ENCODE measurements around the gene RAB33A. TPM values are rescaled to one million over a fixed set of nuclear protein-coding genes. Genes with fewer than 3 reads are reported as not detected.

Gene RAB33A
- total and polyA plus RNA-seq, 9 of the 15 experiments (the other 6 are each of a cell fraction or from before 2014, with no cell fraction given) = 0.04 to 0.20 (median 0.06) TPM; not detected in 4

DNA sequence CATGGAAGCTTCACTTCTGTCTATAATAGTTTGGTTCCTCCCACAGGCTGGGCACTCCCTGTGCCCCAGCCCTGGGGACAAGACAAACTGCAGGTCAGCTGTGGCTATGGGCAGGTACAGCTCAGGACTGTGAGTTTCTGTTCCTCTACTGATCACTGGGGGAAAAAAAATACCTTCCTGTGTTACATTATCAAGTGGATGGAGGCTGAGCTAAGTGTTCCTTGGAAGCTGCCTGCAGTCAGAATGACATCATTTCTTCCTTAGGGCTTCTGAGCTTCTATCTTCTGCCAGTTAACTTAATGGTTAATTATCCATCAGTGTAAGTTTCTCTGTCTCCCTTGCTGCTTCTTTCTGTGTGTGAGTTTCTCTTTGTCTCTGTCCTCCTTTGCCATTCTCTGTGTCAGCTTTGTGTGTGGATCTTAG lies 4.6 kb downstream of the RAB33A start (continued):
- TF ChIP-seq ZNF224 (CRISPR knock-in tag; IDR thresholded peaks at IDR 0.05) = no peak
- TF ChIP-seq, protein P1, sequence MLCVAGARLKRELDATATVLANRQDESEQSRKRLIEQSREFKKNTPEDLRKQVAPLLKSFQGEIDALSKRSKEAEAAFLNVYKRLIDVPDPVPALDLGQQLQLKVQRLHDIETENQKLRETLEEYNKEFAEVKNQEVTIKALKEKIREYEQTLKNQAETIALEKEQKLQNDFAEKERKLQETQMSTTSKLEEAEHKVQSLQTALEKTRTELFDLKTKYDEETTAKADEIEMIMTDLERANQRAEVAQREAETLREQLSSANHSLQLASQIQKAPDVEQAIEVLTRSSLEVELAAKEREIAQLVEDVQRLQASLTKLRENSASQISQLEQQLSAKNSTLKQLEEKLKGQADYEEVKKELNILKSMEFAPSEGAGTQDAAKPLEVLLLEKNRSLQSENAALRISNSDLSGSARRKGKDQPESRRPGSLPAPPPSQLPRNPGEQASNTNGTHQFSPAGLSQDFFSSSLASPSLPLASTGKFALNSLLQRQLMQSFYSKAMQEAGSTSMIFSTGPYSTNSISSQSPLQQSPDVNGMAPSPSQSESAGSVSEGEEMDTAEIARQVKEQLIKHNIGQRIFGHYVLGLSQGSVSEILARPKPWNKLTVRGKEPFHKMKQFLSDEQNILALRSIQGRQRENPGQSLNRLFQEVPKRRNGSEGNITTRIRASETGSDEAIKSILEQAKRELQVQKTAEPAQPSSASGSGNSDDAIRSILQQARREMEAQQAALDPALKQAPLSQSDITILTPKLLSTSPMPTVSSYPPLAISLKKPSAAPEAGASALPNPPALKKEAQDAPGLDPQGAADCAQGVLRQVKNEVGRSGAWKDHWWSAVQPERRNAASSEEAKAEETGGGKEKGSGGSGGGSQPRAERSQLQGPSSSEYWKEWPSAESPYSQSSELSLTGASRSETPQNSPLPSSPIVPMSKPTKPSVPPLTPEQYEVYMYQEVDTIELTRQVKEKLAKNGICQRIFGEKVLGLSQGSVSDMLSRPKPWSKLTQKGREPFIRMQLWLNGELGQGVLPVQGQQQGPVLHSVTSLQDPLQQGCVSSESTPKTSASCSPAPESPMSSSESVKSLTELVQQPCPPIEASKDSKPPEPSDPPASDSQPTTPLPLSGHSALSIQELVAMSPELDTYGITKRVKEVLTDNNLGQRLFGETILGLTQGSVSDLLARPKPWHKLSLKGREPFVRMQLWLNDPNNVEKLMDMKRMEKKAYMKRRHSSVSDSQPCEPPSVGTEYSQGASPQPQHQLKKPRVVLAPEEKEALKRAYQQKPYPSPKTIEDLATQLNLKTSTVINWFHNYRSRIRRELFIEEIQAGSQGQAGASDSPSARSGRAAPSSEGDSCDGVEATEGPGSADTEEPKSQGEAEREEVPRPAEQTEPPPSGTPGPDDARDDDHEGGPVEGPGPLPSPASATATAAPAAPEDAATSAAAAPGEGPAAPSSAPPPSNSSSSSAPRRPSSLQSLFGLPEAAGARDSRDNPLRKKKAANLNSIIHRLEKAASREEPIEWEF (CRISPR knock-in tag; IDR thresholded peaks at IDR 0.05) = no peak
- TF ChIP-seq ASH1L (IDR thresholded peaks at IDR 0.05; ENCODE audit: borderline replicate concordance, low read depth, partially characterized antibody) = no peak
- TF ChIP-seq LARP7 (IDR thresholded peaks at IDR 0.05) = no peak
- TF ChIP-seq E2F3 (CRISPR knock-in tag; IDR thresholded peaks at IDR 0.05) = no peak
- TF ChIP-seq BRF1 (IDR thresholded peaks at IDR 0.05; ENCODE audit: borderline replicate concordance, extremely low read depth, insufficient read length) = no peak
- no peak for TF ChIP-seq GATAD2B (IDR thresholded peaks at IDR 0.05; ENCODE audit: borderline replicate concordance)
- TF ChIP-seq SMAD2 (IDR thresholded peaks at IDR 0.05; ENCODE audit: low read depth, low read length) = no peak
- no peak for TF ChIP-seq DIDO1 (tag; IDR thresholded peaks at IDR 0.05; ENCODE audit: low read depth)
- TF ChIP-seq, protein P2, sequence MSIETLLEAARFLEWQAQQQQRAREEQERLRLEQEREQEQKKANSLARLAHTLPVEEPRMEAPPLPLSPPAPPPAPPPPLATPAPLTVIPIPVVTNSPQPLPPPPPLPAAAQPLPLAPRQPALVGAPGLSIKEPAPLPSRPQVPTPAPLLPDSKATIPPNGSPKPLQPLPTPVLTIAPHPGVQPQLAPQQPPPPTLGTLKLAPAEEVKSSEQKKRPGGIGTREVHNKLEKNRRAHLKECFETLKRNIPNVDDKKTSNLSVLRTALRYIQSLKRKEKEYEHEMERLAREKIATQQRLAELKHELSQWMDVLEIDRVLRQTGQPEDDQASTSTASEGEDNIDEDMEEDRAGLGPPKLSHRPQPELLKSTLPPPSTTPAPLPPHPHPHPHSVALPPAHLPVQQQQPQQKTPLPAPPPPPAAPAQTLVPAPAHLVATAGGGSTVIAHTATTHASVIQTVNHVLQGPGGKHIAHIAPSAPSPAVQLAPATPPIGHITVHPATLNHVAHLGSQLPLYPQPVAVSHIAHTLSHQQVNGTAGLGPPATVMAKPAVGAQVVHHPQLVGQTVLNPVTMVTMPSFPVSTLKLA (conservative IDR thresholded peaks at IDR 0.05) = no peak
- TF ChIP-seq CCNT2 (IDR thresholded peaks at IDR 0.05; ENCODE audit: borderline replicate concordance, extremely low read depth, insufficient read length, low read depth, low read length) = no peak
- TF ChIP-seq, protein P3, sequence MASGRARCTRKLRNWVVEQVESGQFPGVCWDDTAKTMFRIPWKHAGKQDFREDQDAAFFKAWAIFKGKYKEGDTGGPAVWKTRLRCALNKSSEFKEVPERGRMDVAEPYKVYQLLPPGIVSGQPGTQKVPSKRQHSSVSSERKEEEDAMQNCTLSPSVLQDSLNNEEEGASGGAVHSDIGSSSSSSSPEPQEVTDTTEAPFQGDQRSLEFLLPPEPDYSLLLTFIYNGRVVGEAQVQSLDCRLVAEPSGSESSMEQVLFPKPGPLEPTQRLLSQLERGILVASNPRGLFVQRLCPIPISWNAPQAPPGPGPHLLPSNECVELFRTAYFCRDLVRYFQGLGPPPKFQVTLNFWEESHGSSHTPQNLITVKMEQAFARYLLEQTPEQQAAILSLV (tag; IDR thresholded peaks at IDR 0.05) = no peak
- TF ChIP-seq ZBTB7A (IDR thresholded peaks at IDR 0.05; ENCODE audit: borderline replicate concordance, control insufficient read depth, low read depth, low read length) = no peak
- no peak for TF ChIP-seq PRPF4 (IDR thresholded peaks at IDR 0.05; ENCODE audit: insufficient read depth, low read depth, low read length, poor library complexity, severe bottlenecking)
- TF ChIP-seq NFE2 (IDR thresholded peaks at IDR 0.05; ENCODE audit: low read depth) = no peak
- TF ChIP-seq ZFP30 (CRISPR knock-in tag; IDR thresholded peaks at IDR 0.05; ENCODE audit: borderline replicate concordance) = no peak
- TF ChIP-seq, protein P4, sequence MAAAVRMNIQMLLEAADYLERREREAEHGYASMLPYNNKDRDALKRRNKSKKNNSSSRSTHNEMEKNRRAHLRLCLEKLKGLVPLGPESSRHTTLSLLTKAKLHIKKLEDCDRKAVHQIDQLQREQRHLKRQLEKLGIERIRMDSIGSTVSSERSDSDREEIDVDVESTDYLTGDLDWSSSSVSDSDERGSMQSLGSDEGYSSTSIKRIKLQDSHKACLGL (CRISPR knock-in tag; IDR thresholded peaks at IDR 0.05; ENCODE audit: borderline replicate concordance, poor library complexity, severe bottlenecking) = no peak
- TF ChIP-seq PHB2 (IDR thresholded peaks at IDR 0.05; ENCODE audit: low read depth) = no peak
- TF ChIP-seq ZNF384 (IDR thresholded peaks at IDR 0.05; ENCODE audit: low read depth, low read length) = no peak
- TF ChIP-seq BDP1 (IDR thresholded peaks at IDR 0.05; ENCODE audit: insufficient read depth, insufficient read length) = no peak
- TF ChIP-seq, protein P5, sequence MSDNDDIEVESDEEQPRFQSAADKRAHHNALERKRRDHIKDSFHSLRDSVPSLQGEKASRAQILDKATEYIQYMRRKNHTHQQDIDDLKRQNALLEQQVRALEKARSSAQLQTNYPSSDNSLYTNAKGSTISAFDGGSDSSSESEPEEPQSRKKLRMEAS (CRISPR knock-in tag; IDR thresholded peaks at IDR 0.05) = no peak

Measured in K562 (cell line).